Measurements from ENCODE around the gene LRRC2. TPM values are rescaled to one million over a fixed set of nuclear protein-coding genes. Genes with fewer than 3 reads are reported as not detected.
"Not testable (repeated sequence)": the region's sequence is repeated elsewhere in the genome, so short reads cannot be mapped to it uniquely, and the experiment has no call there.

LRRC2 gene, protein sequence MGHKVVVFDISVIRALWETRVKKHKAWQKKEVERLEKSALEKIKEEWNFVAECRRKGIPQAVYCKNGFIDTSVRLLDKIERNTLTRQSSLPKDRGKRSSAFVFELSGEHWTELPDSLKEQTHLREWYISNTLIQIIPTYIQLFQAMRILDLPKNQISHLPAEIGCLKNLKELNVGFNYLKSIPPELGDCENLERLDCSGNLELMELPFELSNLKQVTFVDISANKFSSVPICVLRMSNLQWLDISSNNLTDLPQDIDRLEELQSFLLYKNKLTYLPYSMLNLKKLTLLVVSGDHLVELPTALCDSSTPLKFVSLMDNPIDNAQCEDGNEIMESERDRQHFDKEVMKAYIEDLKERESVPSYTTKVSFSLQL
- polyA plus RNA-seq (ENCODE audit: insufficient read length in 4 of 4), result 1 to 10 TPM; 1.9 to 2.4 (median 2.1) TPM

DNA sequence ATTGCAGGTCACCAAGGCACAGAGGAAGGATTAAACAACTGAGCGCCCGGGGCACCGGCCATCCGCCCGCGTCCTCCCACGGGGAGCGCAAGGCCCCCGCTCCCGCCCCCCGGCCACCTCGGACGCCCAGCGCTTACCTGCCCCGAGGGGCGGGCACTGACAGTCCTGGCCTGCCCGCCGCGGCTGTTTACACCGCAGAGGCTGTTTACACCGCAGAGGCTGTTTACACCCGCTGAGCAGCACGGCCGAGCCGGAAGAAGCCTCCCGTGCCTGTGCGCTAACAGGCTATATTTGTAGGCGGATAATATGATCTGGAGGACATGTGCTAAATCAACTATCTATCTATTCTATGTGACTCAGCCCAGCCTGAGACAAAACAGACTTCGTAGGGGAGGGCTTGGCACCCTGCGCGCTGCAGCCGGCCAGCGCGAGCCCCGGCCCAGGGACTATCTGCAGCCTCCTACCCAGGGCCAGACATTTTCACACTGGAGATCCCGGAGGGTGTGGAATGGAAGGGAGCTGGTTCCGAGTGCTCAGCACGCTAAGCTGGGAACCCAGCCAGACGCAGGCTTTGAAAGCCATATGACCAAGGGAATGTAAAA, at the start of gene LRRC2:
Gene LRRC2 (minus strand): TSS at position 263 of the 602 bp plus-strand sequence. CDS start 14,711 bp downstream, outside the sequence.
- DNase-seq (ENCODE audit: low read depth in 4 of 4, low spot score in 3 of 4), result no peak

DNA sequence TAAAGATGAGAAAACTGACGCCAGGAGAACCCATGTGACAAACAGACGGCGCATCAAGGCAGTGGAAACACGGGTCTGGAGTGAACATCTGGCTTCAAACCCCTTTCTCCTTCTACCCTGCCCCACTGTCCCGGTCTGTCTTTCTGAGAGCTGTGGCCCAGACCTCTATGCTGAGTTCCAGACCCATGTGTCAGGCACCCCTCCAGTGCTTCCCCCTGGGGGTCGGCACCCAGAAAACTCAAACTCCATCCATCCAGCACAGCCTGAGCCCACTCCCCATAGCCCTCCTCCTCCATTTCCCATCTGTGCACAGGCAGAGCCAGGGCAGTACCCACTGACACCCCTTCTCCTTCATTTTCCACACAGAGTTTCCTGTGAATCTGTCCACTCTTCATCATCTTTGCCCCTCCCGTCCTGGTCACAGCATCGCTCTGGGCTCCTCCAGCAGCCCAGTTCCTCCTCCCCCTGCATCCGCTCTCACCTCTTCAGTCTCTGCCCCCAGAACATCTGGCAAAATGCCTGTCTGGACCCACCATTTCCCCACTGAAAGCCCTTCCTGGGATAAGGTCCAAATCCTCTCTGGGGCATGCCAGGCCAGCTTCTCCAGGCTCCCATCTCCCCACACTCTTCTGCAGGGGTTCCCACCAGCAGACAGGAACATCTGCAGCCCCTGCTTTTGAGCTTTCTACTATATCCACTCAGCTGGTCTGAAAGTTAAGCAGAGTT, 49.1 kb upstream of the LRRC2 start:
- DNase-seq (ENCODE audit: low read depth in 4 of 4, low spot score in 3 of 4), result no peak

DNA sequence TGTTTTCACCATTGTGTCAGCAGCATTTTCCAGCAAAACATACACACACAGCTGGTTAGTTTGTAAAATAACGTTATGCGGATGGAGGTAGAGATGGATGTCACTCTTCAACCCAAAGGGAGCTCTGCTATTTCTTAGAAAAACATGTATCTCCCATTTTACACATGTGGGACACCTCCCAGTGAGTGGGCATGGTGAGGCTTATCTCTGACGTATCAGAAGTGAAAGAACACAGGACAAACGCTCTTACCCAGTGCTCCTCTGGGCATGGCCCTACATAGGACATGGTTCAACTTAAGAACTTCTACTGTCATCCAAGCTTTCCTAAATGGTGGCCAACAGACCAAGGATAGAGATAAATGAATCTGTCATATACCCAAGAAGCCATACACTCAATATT, 48.3 kb upstream of the LRRC2 start:
- no peak for DNase-seq (ENCODE audit: low read depth in 4 of 4, low spot score in 3 of 4)

DNA sequence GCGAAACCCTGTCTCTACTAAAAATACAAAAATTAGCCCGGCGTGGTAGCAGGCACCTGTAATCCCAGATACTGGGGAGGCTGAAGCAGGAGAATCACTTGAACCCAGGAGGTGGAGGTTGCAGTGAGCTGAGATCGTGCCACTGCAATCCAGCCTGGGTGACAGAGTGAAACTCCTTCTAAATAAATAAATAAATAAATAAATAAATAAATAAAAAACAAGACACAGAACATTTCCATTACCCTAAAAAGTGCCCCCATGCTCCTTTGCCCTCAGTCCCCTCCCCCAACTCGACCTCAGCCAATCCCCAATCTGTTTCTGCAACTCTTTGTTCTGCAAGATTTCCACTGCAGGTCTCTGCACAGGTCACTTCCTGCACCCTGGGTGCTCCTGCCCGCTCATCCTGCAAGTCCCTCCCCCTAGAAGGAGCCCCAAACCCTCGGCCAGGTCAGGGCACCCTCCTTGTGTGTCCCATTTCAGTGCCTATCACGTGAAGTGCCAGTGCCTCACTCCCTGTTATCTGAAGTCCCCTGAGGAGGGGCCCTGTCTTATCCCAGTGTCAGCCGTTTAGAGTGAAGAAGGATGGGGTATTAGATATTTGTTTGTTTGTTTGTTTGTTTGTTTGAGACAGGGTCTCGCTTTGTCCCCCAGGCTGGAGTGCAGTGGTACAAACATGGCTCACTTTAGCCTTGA, 47.4 kb upstream of the LRRC2 start:
- no peak for DNase-seq (ENCODE audit: low read depth in 4 of 4, low spot score in 3 of 4)

DNA sequence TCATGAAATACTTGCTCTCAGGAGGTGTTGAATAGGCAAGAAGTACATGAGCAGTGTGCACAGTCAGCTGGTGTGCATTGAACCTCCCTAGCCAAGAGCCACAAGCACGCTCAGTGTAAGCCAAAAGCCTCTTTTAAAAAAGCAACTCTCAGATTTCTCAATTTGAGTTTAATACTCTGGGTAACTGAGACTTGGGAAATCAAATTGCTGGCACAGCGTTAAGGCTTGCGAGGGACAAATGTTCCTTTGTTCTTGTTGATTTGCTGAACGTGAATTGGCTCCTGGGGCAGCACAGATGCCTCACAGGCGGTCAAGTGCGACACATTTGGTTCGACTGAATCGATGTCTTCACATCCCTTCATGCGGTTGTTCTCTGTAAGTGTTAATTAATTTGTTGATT, 46.2 kb upstream of the LRRC2 start, which contains the start of gene FAM240A:
Gene FAM240A (plus strand): TSS at position 202 of the 400 bp plus-strand sequence. CDS start 159 bp downstream, at position 361.
- DNase-seq (ENCODE audit: low read depth in 4 of 4, low spot score in 3 of 4), result no peak

DNA sequence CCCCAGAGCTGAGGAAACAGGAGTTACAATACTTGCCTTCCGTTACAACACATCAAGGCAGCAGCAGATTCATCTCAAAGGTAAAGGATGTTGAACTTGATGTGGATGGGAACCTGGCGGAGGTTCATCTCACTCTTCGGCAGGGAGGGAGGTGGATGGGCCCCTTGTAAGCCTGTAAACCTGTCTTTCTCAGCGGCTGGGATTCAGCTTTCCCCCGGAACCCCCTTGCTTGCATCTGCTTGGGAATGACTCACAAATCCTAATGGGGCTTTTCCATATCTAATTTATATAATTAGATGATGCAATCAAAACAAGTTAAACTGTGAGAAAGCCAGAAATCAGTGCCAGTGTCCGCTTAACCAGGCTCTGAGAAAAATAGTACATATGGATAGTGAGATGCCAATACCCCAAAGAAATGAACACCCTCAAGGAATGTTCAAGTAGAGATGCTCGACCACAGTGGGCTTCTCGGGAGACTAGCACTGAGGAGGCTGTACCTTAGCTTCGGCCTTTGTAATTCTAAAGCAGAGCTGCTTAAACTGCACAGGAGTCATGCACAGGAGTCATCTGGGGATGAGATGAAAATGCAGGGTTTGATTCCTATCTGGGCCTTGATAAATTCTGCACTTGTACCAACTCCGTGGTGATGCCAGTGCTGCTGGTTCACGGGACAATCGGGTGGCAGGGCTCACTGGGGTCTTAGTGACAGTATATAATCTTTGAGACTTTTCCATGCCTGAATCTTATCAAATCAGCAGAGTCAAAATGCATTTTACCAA, 44.0 kb upstream of the LRRC2 start:
- DNase-seq (ENCODE audit: low read depth in 4 of 4, low spot score in 3 of 4), result no peak

DNA sequence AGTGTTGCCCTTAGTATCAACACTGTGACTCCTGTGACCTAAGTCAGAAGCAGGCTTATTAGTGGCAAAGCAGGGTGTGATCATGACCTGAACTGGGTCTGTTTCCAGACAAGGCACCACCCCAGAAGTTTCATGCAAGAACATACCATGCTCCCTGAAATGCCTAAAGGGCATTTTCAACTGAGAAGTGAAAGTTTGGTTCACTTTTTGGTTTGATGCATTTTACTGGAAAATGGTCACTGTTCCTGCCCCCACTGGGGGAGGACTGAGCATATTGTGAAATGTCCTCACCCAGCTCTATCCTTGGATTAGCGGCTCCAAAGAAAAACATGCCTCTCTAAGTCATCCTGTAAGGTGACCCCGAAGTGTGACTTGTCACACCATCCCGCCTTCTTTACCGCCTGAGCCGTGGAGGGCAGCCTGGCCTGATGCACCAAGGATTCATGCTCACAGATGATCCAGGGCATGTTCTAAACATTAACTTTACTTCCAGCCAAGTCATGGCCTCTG, 43.2 kb upstream of the LRRC2 start:
- DNase-seq (ENCODE audit: low read depth in 4 of 4, low spot score in 3 of 4), result no peak

DNA sequence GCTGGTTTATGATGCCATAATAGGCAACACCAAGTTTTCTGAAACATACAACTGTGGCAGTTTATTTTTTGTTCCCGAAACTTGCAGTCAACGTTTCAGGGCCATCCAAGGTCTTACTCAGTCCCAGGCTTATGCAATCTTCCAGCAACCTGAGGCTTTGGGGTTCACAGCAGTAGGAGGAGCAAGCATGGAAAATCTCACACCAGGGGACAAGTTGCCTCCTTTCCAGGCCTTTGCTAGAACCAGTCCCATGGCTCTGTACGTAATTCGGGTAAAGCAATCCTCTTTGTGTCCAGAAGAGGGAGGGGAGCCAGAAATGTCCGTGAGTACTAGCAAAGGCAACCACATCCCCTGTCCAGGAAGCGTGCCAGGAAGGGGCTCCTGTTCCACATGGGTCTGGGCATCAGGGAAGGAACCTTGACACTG, 41.5 kb upstream of the LRRC2 start:
- no peak for DNase-seq (ENCODE audit: low read depth in 4 of 4, low spot score in 3 of 4)

DNA sequence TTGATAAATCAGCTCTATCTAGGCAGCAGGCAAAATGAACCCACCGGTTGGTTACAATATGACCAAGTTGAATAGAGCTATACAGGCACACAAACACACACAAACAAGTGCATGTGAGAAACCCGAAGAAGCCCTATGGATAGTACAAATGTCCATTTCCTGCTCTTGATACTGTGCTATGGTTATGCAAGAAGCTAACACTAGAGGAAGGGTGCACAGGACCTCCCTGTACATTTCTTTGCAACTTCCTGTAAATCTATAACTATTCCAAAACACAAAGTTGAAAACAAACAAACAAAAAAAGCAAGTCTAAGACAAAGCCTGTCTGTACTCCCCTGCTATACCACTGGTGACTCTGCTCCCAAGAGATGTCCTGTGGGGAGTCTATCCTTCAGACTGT, 38.0 kb upstream of the LRRC2 start:
- no peak for DNase-seq (ENCODE audit: low read depth in 4 of 4, low spot score in 3 of 4)

DNA sequence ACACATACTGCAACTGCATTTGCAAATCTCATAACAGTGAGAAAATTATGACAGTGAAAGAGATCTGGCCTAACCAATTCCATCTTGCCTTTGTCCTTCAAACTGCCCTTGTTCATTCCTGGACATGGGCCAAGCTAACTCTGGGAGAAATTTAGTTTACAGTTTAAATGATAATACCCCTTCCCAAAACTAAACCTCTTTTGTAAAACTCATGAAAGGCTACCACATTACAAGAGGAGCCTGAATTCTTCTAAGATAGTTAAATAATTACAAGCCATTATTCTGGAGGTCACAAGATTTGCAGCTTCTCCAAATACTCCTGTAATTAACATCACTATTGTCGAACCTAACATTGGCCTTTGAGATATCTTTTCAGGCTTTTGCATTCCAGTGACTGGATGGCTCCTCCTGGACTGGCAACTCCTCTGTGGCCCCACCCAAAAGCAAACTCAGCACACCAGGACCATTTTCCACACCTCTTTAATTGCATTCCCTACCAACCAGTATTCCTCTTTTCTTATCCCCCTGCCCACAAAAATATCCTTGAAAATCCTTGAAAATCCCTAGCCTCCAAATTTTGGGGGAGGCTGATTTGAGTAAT, 37.4 kb upstream of the LRRC2 start:
- DNase-seq (ENCODE audit: low read depth in 4 of 4, low spot score in 3 of 4), result no peak

DNA sequence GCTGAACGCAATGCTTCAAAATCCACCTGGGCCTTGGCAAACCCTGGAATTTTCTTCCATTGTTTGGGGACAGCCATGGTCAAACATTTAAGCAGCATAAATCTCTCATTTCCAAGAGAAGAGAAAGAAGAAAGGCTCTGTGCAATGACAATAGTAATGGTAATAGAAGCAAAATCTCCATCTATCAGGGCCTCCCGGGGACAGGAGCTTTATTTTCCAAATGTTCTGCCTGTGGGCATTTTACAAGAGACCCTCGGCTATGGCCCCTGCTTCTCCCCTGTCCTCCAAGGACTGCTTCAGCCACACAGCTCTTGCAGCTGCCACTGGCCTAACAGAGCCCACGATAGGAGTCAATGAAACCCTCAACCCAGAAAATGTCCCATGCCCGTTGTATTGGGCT, 33.5 kb upstream of the LRRC2 start:
- no peak for DNase-seq (ENCODE audit: low read depth in 4 of 4, low spot score in 3 of 4)

DNA sequence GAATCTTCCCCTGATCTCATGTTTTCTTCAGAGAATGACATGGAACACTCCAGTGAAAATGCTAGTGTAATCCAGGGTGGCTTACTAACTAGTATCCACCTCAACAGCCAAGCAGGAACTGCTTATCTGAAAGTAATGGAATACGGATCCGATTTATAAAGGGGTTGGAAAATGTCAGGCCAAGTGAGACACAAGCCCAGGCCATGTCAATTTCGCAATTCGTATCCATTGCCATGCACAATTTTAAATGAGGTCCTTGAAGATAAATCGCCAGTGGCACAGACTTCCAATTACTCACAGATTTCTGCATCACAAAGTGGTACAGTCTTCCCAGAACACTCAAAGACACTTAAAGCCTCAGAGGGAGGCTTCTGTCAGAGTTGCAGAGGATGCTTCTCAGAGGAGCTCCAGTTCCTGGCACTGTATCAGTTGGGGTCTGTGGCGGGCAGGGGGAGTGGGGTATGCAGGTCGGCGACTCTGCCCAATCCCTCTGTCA, 29.8 kb upstream of the LRRC2 start:
- DNase-seq (ENCODE audit: low read depth in 4 of 4, low spot score in 3 of 4), result no peak

DNA sequence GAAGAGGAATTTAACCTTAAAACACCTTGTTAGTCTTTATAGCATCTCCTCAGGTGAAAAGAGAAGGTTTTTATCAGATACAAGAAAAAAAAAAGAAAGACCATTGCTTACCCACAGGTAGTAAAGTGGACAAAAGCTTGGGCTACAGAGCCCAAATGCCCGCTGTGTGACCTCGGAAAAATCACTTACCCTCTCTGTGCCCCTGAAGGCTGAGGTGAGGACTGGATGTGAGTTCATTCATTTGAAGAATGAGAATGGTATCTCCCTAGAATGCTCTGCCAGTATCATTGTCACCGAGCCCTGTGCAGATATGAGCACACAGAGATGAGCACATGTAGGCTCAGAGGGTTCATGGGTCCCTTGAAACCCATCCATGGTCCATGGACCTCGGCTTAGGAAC, 28.6 kb upstream of the LRRC2 start:
- no peak for DNase-seq (ENCODE audit: low read depth in 4 of 4, low spot score in 3 of 4)

DNA sequence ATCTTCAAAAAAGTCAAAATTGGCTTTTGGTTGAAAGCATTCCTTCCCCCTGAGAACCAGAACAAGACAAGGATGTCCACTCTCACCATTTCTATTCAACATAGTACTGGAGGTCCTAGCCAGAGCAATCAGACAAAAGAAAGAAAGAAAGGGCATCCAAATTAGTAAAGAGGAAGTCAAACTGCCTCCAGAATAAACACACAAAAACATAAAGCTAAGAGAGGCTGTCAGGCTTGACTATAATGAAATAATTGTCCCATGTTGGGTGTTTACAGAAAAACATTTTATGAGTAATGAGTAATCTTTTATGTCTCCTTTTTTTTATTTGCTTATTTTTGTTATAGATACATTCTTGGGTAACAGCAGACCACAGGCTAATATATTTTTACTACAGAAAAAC, 27.9 kb upstream of the LRRC2 start:
- DNase-seq (ENCODE audit: low read depth in 4 of 4, low spot score in 3 of 4), result no peak

DNA sequence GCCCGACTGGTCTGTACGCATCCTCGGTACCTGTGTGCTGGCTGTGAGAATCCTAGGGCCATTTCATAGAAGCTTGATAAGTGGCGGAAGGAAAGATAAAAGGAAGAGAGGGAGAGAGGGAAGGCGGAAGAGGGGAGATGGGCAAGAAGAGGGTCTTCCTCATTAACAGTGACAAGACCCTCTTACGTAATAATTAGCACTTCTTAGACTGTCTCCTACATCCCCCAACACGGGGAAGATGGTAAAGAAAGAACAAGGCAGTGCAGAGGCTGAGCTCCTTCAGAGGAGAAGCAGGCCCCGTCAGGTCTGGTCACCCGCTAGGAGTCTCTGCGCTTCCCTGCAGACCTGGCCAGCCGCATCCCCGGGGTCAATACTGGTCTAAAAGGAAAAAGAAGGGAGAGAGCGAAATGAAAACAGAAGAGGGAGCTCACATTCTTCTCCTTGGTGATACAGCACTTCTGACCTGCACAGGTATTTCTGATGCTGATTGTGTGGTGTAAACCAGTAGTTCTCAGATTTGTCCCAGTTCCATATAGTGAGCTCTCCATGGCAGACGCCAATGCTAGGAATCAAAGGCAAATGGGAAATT, 27.3 kb upstream of the LRRC2 start:
- no peak for DNase-seq (ENCODE audit: low read depth in 4 of 4, low spot score in 3 of 4)

DNA sequence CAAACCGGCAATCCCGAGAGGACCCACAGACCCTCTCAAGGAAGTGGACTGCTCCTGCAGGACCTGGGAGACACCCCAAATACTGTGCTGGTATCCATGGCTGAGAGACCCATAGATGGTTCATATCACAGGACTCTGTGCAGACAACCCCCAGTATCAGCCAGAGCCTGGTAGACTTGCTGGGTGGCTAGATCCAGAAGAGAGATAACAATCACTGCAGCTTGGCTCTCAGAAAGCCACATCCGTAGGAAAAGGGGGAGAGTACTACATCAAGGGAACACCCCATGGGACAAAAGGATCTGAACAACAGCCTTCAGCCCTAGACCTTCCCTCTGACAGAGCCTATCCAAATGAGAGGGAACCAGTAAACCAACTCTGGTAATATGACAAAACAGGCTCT, 21.2 kb upstream of the LRRC2 start:
- not testable (repeated sequence) for DNase-seq (ENCODE audit: low read depth in 4 of 4, low spot score in 3 of 4)

DNA sequence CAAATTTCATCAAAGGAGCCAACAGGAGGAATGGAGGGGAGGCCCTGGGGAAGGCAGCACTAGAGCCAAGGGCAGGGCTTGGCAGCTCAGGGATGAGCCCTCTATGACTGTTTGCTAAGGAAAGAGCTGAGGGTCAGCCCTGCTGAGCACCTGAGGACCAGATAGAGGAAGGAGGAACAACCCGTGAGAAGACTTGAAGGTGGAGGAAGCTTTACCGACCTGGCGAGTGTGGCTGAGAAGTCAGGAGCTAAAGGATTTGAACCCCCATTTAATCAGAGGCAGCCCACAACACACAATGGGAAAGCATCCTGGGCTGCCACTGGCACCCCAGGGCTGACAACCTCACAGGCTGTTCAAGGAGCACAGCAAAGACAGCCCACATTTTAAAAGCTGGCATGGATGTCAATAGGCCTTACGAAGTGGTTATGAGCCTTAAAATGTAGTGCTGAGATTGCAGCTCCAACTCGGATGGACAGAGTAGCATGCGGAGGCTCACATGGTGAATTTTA, 20.7 kb upstream of the LRRC2 start:
- no peak for DNase-seq (ENCODE audit: low read depth in 4 of 4, low spot score in 3 of 4)

DNA sequence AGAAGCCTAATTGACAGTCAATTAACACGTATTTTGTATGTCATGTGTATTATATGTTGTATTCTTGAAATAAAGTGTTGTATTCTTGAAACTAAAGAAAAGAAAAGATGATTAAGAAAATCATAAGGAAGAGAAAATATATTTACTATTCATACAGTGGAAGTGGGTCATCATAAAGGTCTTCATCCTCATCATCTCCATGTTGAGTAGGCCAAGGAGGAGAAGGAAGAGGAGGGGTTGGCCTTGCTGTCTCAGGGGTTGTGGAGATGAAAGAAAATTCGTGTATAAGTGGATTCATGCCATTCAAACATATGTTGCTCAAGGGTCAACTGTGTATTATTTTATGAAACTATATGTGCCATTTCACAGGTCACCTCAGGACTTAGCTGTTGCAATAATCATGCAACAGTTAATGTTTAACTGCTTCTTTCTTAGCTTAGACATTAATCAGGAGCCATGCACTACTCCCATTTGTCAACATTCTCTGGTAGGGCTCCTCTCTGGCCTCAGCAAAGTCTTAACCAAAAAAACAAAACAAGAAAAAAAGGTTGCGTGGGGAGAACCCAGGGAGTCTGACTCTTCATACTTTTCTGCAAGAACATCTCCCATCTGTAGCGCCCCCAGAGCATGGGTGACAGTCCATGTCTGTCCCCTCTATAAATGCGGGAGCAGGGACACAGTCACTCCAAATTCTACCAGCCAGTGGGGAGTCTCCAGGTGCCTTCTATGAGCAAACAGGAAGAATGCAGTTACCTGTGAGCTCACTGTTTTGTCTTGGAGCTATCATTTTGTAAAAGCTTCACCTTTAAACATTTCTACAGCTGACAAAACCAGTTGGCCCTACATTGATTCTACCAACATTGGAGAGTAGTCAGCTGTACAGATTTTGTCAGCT, 19.9 kb upstream of the LRRC2 start:
- DNase-seq (ENCODE audit: low read depth in 4 of 4, low spot score in 3 of 4), result no peak
